HCT116 (cell line): ENCODE results near the gene SIPA1L3. TPM values are rescaled to one million over a fixed set of nuclear protein-coding genes. Genes with fewer than 3 reads are reported as not detected.

ENCODE experiments used
- ATAC-seq: fragments of 200-7000 bp; cut with Tn5 transposase; 2 replicates; pipeline ENCODE4 v1.9.1; 2020; ENCODE audit warnings: mild to moderate bottlenecking, moderate library complexity
- BruUV-seq: library from RNA; stranded (reverse); fragments of 400-500 nt; replicated peaks from 2 replicates; lab custom pipeline; 2021; lab: Mats Ljungman, UMichigan
- CTCF ChIA-PET: fragments of 300-600 bp; sonication (Branson Sonifier 250); formaldehyde crosslinking; loops from one replicate; lab custom pipeline; 2021; ENCODE audit warnings: antibody characterized with exemption; lab: Charles Lee
- POLR2A ChIA-PET: fragments of 300-600, 350-600 bp; sonication (Branson Sonifier 250); formaldehyde crosslinking; loops from one replicate; lab custom pipeline; 2021; ENCODE audit warnings: antibody characterized with exemption; lab: Charles Lee
- RAD21 ChIA-PET, 2 experiments: fragments of 300-600 bp; sonication (Branson Sonifier 250); formaldehyde crosslinking; loops; one replicate each; lab custom pipeline; 2023; ENCODE audit warnings: low total read pairs in 2 of 2; ENCODE audit not compliant: uncharacterized antibody in 2 of 2, unreplicated experiment in 2 of 2, low non-redundant PET in 1 of 2; lab: Charles Lee
- DNase-seq: peaks from one replicate; pipeline ENCODE4 v3.0.0-alpha.2; 2010; ENCODE audit warnings: low read depth, low spot score
- H2AFZ ChIP-seq: fragments of 200-600 bp; shearing (Covaris generic), sonication (generic); 2 replicates; pipeline ENCODE4 v1.6.1; 2017; ENCODE audit warnings: low read depth, mixed run types, mixed read lengths, antibody characterized with exemption, low read length; ENCODE audit not compliant: poor library complexity, severe bottlenecking
- H3K27ac ChIP-seq: 2 replicates; pipeline ENCODE4 v1.5.1; 2012; ENCODE audit warnings: low read depth, low read length
- H3K27me3 ChIP-seq: fragments of 200-600 bp; sonication (generic); 2 replicates; pipeline ENCODE4 v1.6.1; 2016; ENCODE audit warnings: mixed run types, low read length, mixed read lengths; ENCODE audit not compliant: insufficient read depth
- H3K36me3 ChIP-seq, 2 experiments: fragments of 200-500 bp in 1 of 2; fragments of 200-600 bp in 1 of 2; sonication (Bioruptor generic) in 1 of 2; sonication (generic) in 1 of 2; 2 replicates each; pipeline versions ENCODE4 v1.5.1 to v1.6.1; 2014 to 2016; ENCODE audit warnings: low read length in 2 of 2, inconsistent platforms in 1 of 2, mixed read lengths in 1 of 2, mixed run types in 1 of 2; ENCODE audit not compliant: insufficient read depth in 2 of 2, control insufficient read depth in 1 of 2
- H3K4me1 ChIP-seq, 2 experiments: fragments of 200-600 bp in 1 of 2; sonication (generic) in 1 of 2; 2 replicates each; pipeline versions ENCODE4 v1.5.1 to v1.6.1; 2012 to 2017; ENCODE audit warnings: low read length in 2 of 2, inconsistent platforms in 1 of 2, mild to moderate bottlenecking in 1 of 2, mixed read lengths in 1 of 2, mixed run types in 1 of 2, moderate library complexity in 1 of 2; ENCODE audit not compliant: insufficient read depth in 2 of 2, control insufficient read depth in 1 of 2
- H3K4me2 ChIP-seq: fragments of 200-600 bp; sonication (generic); 2 replicates; pipeline ENCODE4 v1.6.1; 2017; ENCODE audit warnings: mixed run types, low read length, mixed read lengths
- H3K4me3 ChIP-seq, 2 experiments: fragments of 200-600 bp in 1 of 2; sonication (generic) in 1 of 2; replicated peaks in 1 of 2; 2 replicates each; pipeline ENCODE4 v1.5.1; 2011 to 2016; ENCODE audit warnings: low read length in 2 of 2, control low read depth in 1 of 2, low read depth in 1 of 2, mild to moderate bottlenecking in 1 of 2, mixed read lengths in 1 of 2, mixed run types in 1 of 2
- H3K79me2 ChIP-seq: fragments of 200-600 bp; sonication (generic); 2 replicates; pipeline ENCODE4 v1.6.1; 2017; ENCODE audit warnings: mild to moderate bottlenecking, mixed run types, low read length, moderate library complexity, mixed read lengths; ENCODE audit not compliant: insufficient read depth
- H3K9ac ChIP-seq: fragments of 200-600 bp; sonication (generic); 2 replicates; pipeline ENCODE4 v1.6.1; 2016; ENCODE audit warnings: low read length, mixed read lengths
- H3K9me2 ChIP-seq: fragments of 200-600 bp; sonication (generic), shearing (Covaris generic); 2 replicates; pipeline ENCODE4 v1.6.1; 2017; ENCODE audit warnings: mixed run types, mild to moderate bottlenecking, moderate library complexity; ENCODE audit not compliant: insufficient read depth
- H3K9me3 ChIP-seq, 2 experiments: fragments of 200-500 bp in 1 of 2; fragments of 200-600 bp in 1 of 2; sonication (Bioruptor generic) in 1 of 2; sonication (generic) in 1 of 2; 2 replicates each; pipeline ENCODE4 v1.6.1; 2014 to 2017; ENCODE audit warnings: low read length in 2 of 2, mixed read lengths in 2 of 2, inconsistent platforms in 1 of 2, low read depth in 1 of 2, mild to moderate bottlenecking in 1 of 2, mixed run types in 1 of 2, moderate library complexity in 1 of 2; ENCODE audit not compliant: control insufficient read depth in 1 of 2, insufficient read depth in 1 of 2
- H4K20me1 ChIP-seq: fragments of 200-600 bp; sonication (generic), shearing (Covaris generic); 2 replicates; pipeline ENCODE4 v1.6.1; 2017; ENCODE audit warnings: mixed run types, mild to moderate bottlenecking, moderate library complexity; ENCODE audit not compliant: insufficient read depth
- CEBPB ChIP-seq: IDR thresholded peaks from 2 replicates; pipeline ENCODE4 v1.6.1; 2012; ENCODE audit warnings: low read depth
- EGR1 ChIP-seq: IDR thresholded peaks from 2 replicates; pipeline ENCODE4 v1.6.1; 2012; ENCODE audit warnings: low read depth
- EZH2 ChIP-seq: fragments of 200-600 bp; sonication (generic); IDR thresholded peaks from 2 replicates; pipeline ENCODE4 v1.6.1; 2017; ENCODE audit warnings: antibody characterized with exemption, mixed run types
- EZH2phosphoT487 ChIP-seq: fragments of 200-600 bp; IDR thresholded peaks from 2 replicates; pipeline ENCODE4 v1.6.1; 2018; ENCODE audit warnings: antibody characterized with exemption, borderline replicate concordance
- FOSL1 ChIP-seq: IDR thresholded peaks from 2 replicates; pipeline ENCODE4 v1.6.1; 2012; ENCODE audit warnings: low read depth
- POLR2AphosphoS5 ChIP-seq: IDR thresholded peaks from 2 replicates; pipeline ENCODE4 v1.6.1; 2011; ENCODE audit warnings: mild to moderate bottlenecking, low read depth, low read length, moderate library complexity
- RAD21 ChIP-seq: IDR thresholded peaks from 2 replicates; pipeline ENCODE4 v1.6.1; 2012; ENCODE audit warnings: low read depth, mild to moderate bottlenecking
- intact Hi-C: fragments of 100-400 bp; cut with micrococcal nuclease; formaldehyde crosslinking; loops from 2 replicates; pipeline ENCODE4 v1.10.0; 2022
- total RNA-seq: library from RNA; stranded (reverse); gene quantifications from one replicate; pipeline ENCODE4 v1.2.1, GENCODE V29; 2021; ENCODE audit not compliant: unreplicated experiment
- TF ChIP-seq, protein P1 (sequence below), 3 experiments: fragments of 200-600 bp in 1 of 3; sonication (generic) in 1 of 3; IDR thresholded peaks in 2 of 3; conservative IDR thresholded peaks in 1 of 3; 2 replicates each; pipeline ENCODE4 v1.5.1; 2012 to 2017; ENCODE audit warnings: low read depth in 2 of 3, low read length in 2 of 3, antibody characterized with exemption in 1 of 3, borderline replicate concordance in 1 of 3, control low read depth in 1 of 3, mild to moderate bottlenecking in 1 of 3, mixed read lengths in 1 of 3, mixed run types in 1 of 3, moderate library complexity in 1 of 3; ENCODE audit not compliant: insufficient read depth in 1 of 3

Gene SIPA1L3
- total RNA-seq, 1 experiment from 2014 or later = 41.8 TPM

DNA sequence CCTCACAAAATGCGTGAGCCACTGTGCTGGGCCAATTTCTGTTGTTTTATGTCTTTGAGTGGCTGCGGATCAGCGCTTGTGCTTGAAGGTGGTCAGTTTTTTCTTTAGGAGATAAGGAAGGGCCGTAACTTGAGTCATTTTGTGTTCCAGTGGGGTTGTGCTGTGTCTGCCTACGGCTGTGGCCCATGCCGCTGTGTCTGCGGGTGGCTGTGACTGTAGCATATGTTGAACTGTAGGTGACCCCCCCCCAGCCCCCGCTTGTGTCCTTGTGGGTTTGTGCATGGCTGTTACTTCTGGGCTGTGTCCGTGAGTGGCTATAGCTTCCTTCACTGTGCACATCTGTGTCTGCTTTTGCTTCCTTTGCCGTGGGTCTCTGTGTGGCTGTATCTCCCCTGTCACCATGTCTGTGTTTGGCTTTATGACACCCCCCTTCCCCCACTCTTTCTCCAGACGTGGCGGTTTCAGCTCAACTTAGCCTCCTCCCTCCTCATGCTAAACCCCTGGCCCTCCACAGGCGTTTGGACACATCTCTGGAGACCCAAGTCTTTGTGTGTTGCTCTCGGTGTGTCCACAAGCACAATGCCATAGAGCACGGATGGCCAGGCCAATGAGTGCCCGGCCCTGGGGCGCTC is 348.5 kb downstream of the SIPA1L3 start:
- BruUV-seq = no TSS peak
- Histone ChIP-seq H3K4me2 (no peak overlapping the region), H3K79me2 (no peaks in the 10 kb centered on the region)

More for the DNA sequence above, 348.5 kb downstream of the SIPA1L3 start:
- Histone ChIP-seq H3K9me3 (no peaks in the 10 kb centered on the region), H3K36me3 (no peaks in the 10 kb centered on the region), H4K20me1 (no peaks in the 10 kb centered on the region), H3K4me1 (peaks cover 0 to 14% of the 10 kb centered on the region in 2 experiments; a peak in 1 of 4 replicates), H3K9me2 (no peaks in the 10 kb centered on the region), H3K27ac (no peak overlapping the region), H3K4me3 (no peak overlapping the region), H3K9ac (no peak overlapping the region), H3K27me3 (no peaks in the 10 kb centered on the region), H2AFZ (no peak overlapping the region)
- CTCF ChIA-PET = interaction anchor here (1.5 kb wide), 1 partner anchor 11 kb away, joined by 3 read pairs; no protein-coding TSS in a partner anchor
- DNase-seq (no peak), ATAC-seq (no peak)
- TF ChIP-seq EZH2phosphoT487 = no peak
- no peak for TF ChIP-seq EZH2
- TF ChIP-seq RAD21 = no peak
- TF ChIP-seq, protein P1, sequence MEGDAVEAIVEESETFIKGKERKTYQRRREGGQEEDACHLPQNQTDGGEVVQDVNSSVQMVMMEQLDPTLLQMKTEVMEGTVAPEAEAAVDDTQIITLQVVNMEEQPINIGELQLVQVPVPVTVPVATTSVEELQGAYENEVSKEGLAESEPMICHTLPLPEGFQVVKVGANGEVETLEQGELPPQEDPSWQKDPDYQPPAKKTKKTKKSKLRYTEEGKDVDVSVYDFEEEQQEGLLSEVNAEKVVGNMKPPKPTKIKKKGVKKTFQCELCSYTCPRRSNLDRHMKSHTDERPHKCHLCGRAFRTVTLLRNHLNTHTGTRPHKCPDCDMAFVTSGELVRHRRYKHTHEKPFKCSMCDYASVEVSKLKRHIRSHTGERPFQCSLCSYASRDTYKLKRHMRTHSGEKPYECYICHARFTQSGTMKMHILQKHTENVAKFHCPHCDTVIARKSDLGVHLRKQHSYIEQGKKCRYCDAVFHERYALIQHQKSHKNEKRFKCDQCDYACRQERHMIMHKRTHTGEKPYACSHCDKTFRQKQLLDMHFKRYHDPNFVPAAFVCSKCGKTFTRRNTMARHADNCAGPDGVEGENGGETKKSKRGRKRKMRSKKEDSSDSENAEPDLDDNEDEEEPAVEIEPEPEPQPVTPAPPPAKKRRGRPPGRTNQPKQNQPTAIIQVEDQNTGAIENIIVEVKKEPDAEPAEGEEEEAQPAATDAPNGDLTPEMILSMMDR (IDR thresholded peaks at IDR 0.05 in 2 of 3, conservative IDR thresholded peaks at IDR 0.05 in 1 of 3; ENCODE audit: borderline replicate concordance in 1 of 3, insufficient read depth in 1 of 3, low read depth in 2 of 3, low read length in 2 of 3) = no peak
- no peak for TF ChIP-seq EGR1
- TF ChIP-seq FOSL1 = no peak
- TF ChIP-seq POLR2AphosphoS5 = no peak
- no peak for TF ChIP-seq CEBPB
- POLR2A ChIA-PET = no interaction called here
- RAD21 ChIA-PET = interaction anchor here in 1 of 2 experiments (0.7 kb wide), 1 partner anchor 27 kb away, joined by 4 read pairs; no protein-coding TSS in a partner anchor
- intact Hi-C loops = no loop called here

Other genes starting within 250 kb of the SIPA1L3 start
- 7.1 TPM for gene ZNF607, start 187.4 kb upstream of the SIPA1L3 start, total RNA-seq
- gene ZNF573, start 127.6 kb upstream of the SIPA1L3 start, total RNA-seq = 2.4 TPM
- gene WDR87, start 614 bp upstream of the SIPA1L3 start, total RNA-seq = not detected